H1 (cell line): Measurements from ENCODE around the gene ZNF148. TPM values are rescaled to one million over a fixed set of nuclear protein-coding genes. Genes with fewer than 3 reads are reported as not detected.

ENCODE experiments used
- ASH2L ChIP-seq: fragments of 200-600, 300-600 bp; sonication (generic); IDR thresholded peaks from one replicate; pipeline ENCODE4 v1.7.1; 2017; ENCODE audit warnings: low read length
- CHD1 ChIP-seq: IDR thresholded peaks from 2 replicates; pipeline ENCODE4 v1.6.1; 2012; ENCODE audit warnings: low read depth, low read length, improper control_type of control experiment
- JUN ChIP-seq: IDR thresholded peaks from 2 replicates; pipeline ENCODE4 v1.6.1; 2011; ENCODE audit warnings: low read depth, mild to moderate bottlenecking, improper control_type of control experiment, low read length
- SIN3A ChIP-seq, 2 experiments: IDR thresholded peaks in 1 of 2; conservative IDR thresholded peaks in 1 of 2; 2 replicates each; pipeline ENCODE4 v1.6.1; 2011 to 2012; ENCODE audit warnings: low read length in 2 of 2, improper control_type of control experiment in 1 of 2, low read depth in 1 of 2, mild to moderate bottlenecking in 1 of 2
- SP1 ChIP-seq: IDR thresholded peaks from 2 replicates; pipeline ENCODE4 v1.6.1; 2011; ENCODE audit warnings: low read depth, low read length
- SP2 ChIP-seq: IDR thresholded peaks from 2 replicates; pipeline ENCODE4 v1.6.1; 2012; ENCODE audit warnings: mild to moderate bottlenecking, low read length, inconsistent platforms
- SUZ12 ChIP-seq: fragments of 200-600 bp; sonication (generic); IDR thresholded peaks from 2 replicates; pipeline ENCODE4 v1.6.1; 2012; ENCODE audit warnings: mild to moderate bottlenecking, inconsistent platforms, low read length, moderate library complexity, mixed read lengths
- polyA plus RNA-seq, 7 experiments: library from polyadenylated mRNA; depleted of rRNA in 3 of 7; stranded (reverse) in 5 of 7; unstranded in 2 of 7; fragments of >200 nt in 5 of 7; fragments of 200-250 nt in 2 of 7; gene quantifications; 1 replicate in 5 of 7; 2 replicates in 1 of 7; 4 replicates in 1 of 7; pipeline versions ENCODE4 v1.2.1 to v1.2.3, GENCODE V29; 2011 to 2013; ENCODE audit warnings: missing spikeins in 2 of 7, mixed read lengths in 2 of 7
- total RNA-seq: library from RNA; stranded (reverse); fragmentation: NEBNext Ultra II Directional; extraction: Animal tissue kit (Norgen Biotek cat#: 25700); gene quantifications from 2 replicates; pipeline ENCODE4 v1.2.1, GENCODE V29; 2021
- TF ChIP-seq, protein P1 (sequence below): fragments of 300-600 bp; sonication (generic); IDR thresholded peaks from 2 replicates; pipeline ENCODE4 v1.7.1; 2012; ENCODE audit warnings: low read length, moderate library complexity, mild to moderate bottlenecking, inconsistent platforms; ENCODE audit not compliant: insufficient replicate concordance
- TF ChIP-seq, protein P2 (sequence below), 3 experiments: IDR thresholded peaks; 1 replicate in 2 of 3; 2 replicates in 1 of 3; pipeline versions ENCODE4 v1.5.1 to v1.6.1; 2011; ENCODE audit warnings: low read length in 3 of 3, mild to moderate bottlenecking in 3 of 3, inconsistent platforms in 2 of 3, low read depth in 1 of 3, moderate library complexity in 1 of 3; ENCODE audit not compliant: insufficient read depth in 1 of 3; ENCODE audit errors: control extremely low read depth in 1 of 3

The ZNF148 gene
- total and polyA plus RNA-seq, 2 of the 8 experiments (the other 6 are each of a cell fraction or from before 2014, with no cell fraction given) = 3.7 to 22.6 TPM

DNA sequence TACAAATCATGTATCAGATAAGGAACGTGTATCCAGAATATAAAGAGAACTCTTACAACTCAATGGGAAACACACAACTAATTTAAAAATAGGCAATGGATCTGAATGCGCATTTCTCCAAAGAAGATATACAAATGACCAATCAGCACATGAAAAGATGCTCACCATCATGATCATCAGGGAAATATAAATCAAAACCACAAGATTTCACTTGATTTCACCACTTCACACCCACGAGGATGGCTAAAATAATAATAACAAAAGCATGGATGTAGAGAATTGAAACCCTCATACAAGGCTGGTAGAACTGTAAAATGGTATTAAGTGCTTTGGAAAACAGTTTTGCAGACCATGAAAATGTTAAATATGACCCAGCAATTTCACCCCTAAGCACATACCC, 135.9 kb downstream of the ZNF148 start (continued):
- TF ChIP-seq, protein P1, sequence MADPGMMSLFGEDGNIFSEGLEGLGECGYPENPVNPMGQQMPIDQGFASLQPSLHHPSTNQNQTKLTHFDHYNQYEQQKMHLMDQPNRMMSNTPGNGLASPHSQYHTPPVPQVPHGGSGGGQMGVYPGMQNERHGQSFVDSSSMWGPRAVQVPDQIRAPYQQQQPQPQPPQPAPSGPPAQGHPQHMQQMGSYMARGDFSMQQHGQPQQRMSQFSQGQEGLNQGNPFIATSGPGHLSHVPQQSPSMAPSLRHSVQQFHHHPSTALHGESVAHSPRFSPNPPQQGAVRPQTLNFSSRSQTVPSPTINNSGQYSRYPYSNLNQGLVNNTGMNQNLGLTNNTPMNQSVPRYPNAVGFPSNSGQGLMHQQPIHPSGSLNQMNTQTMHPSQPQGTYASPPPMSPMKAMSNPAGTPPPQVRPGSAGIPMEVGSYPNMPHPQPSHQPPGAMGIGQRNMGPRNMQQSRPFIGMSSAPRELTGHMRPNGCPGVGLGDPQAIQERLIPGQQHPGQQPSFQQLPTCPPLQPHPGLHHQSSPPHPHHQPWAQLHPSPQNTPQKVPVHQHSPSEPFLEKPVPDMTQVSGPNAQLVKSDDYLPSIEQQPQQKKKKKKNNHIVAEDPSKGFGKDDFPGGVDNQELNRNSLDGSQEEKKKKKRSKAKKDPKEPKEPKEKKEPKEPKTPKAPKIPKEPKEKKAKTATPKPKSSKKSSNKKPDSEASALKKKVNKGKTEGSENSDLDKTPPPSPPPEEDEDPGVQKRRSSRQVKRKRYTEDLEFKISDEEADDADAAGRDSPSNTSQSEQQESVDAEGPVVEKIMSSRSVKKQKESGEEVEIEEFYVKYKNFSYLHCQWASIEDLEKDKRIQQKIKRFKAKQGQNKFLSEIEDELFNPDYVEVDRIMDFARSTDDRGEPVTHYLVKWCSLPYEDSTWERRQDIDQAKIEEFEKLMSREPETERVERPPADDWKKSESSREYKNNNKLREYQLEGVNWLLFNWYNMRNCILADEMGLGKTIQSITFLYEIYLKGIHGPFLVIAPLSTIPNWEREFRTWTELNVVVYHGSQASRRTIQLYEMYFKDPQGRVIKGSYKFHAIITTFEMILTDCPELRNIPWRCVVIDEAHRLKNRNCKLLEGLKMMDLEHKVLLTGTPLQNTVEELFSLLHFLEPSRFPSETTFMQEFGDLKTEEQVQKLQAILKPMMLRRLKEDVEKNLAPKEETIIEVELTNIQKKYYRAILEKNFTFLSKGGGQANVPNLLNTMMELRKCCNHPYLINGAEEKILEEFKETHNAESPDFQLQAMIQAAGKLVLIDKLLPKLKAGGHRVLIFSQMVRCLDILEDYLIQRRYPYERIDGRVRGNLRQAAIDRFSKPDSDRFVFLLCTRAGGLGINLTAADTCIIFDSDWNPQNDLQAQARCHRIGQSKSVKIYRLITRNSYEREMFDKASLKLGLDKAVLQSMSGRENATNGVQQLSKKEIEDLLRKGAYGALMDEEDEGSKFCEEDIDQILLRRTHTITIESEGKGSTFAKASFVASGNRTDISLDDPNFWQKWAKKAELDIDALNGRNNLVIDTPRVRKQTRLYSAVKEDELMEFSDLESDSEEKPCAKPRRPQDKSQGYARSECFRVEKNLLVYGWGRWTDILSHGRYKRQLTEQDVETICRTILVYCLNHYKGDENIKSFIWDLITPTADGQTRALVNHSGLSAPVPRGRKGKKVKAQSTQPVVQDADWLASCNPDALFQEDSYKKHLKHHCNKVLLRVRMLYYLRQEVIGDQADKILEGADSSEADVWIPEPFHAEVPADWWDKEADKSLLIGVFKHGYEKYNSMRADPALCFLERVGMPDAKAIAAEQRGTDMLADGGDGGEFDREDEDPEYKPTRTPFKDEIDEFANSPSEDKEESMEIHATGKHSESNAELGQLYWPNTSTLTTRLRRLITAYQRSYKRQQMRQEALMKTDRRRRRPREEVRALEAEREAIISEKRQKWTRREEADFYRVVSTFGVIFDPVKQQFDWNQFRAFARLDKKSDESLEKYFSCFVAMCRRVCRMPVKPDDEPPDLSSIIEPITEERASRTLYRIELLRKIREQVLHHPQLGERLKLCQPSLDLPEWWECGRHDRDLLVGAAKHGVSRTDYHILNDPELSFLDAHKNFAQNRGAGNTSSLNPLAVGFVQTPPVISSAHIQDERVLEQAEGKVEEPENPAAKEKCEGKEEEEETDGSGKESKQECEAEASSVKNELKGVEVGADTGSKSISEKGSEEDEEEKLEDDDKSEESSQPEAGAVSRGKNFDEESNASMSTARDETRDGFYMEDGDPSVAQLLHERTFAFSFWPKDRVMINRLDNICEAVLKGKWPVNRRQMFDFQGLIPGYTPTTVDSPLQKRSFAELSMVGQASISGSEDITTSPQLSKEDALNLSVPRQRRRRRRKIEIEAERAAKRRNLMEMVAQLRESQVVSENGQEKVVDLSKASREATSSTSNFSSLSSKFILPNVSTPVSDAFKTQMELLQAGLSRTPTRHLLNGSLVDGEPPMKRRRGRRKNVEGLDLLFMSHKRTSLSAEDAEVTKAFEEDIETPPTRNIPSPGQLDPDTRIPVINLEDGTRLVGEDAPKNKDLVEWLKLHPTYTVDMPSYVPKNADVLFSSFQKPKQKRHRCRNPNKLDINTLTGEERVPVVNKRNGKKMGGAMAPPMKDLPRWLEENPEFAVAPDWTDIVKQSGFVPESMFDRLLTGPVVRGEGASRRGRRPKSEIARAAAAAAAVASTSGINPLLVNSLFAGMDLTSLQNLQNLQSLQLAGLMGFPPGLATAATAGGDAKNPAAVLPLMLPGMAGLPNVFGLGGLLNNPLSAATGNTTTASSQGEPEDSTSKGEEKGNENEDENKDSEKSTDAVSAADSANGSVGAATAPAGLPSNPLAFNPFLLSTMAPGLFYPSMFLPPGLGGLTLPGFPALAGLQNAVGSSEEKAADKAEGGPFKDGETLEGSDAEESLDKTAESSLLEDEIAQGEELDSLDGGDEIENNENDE = no peak
- TF ChIP-seq SIN3A (conservative IDR thresholded peaks at IDR 0.05 in 1 of 2, IDR thresholded peaks at IDR 0.05 in 1 of 2; ENCODE audit: low read depth in 1 of 2, low read length in 2 of 2) (no peak), JUN (no peak), SUZ12 (no peak), ASH2L (no peak), CHD1 (no peak), SP2 (no peak), SP1 (no peak)
- TF ChIP-seq, protein P2, sequence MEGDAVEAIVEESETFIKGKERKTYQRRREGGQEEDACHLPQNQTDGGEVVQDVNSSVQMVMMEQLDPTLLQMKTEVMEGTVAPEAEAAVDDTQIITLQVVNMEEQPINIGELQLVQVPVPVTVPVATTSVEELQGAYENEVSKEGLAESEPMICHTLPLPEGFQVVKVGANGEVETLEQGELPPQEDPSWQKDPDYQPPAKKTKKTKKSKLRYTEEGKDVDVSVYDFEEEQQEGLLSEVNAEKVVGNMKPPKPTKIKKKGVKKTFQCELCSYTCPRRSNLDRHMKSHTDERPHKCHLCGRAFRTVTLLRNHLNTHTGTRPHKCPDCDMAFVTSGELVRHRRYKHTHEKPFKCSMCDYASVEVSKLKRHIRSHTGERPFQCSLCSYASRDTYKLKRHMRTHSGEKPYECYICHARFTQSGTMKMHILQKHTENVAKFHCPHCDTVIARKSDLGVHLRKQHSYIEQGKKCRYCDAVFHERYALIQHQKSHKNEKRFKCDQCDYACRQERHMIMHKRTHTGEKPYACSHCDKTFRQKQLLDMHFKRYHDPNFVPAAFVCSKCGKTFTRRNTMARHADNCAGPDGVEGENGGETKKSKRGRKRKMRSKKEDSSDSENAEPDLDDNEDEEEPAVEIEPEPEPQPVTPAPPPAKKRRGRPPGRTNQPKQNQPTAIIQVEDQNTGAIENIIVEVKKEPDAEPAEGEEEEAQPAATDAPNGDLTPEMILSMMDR (IDR thresholded peaks at IDR 0.05; ENCODE audit: control extremely low read depth in 1 of 3, insufficient read depth in 1 of 3, low read depth in 1 of 3, low read length in 3 of 3) = no peak
